ENCODE results near the gene HOMER2.

DNA sequence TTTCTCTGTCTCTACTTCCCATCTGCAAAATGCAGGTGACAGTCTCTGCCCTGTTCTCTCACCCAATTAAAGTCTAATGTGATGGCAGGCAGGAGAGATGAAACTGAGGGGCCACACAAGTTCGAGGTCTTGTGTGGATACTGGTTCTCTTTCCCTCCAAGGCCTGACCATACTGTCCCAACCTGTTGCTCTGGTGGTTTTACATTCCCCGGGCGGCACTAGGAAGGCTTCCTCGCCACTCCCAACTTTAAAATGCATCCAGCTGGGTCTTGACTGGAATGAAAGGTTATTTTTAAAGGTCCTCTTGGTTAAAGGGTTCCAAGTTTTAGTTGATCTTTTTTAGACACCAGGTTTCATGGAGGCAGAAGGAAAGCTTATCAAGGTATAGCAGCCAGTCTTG lies 105.9 kb downstream of the HOMER2 start:
- TF ChIP-seq POLR2AphosphoS5 (IDR thresholded peaks at IDR 0.05; ENCODE audit: insufficient read depth, low read depth, low read length) (no peak), EZH2 (IDR thresholded peaks at IDR 0.05; ENCODE audit: borderline replicate concordance, low read depth, low read length, severe bottlenecking) (no peak), POLR2A (IDR thresholded peaks at IDR 0.05; ENCODE audit: low read depth, low read length) (no peak), JUN (IDR thresholded peaks at IDR 0.05; ENCODE audit: borderline replicate concordance, insufficient read depth, insufficient read length, low read depth) (no peak), FOS (IDR thresholded peaks at IDR 0.05; ENCODE audit: borderline replicate concordance, insufficient read depth, low read length) (no peak), MYC (IDR thresholded peaks at IDR 0.05; ENCODE audit: low read depth, low read length) (no peak)
- TF ChIP-seq, protein P1, sequence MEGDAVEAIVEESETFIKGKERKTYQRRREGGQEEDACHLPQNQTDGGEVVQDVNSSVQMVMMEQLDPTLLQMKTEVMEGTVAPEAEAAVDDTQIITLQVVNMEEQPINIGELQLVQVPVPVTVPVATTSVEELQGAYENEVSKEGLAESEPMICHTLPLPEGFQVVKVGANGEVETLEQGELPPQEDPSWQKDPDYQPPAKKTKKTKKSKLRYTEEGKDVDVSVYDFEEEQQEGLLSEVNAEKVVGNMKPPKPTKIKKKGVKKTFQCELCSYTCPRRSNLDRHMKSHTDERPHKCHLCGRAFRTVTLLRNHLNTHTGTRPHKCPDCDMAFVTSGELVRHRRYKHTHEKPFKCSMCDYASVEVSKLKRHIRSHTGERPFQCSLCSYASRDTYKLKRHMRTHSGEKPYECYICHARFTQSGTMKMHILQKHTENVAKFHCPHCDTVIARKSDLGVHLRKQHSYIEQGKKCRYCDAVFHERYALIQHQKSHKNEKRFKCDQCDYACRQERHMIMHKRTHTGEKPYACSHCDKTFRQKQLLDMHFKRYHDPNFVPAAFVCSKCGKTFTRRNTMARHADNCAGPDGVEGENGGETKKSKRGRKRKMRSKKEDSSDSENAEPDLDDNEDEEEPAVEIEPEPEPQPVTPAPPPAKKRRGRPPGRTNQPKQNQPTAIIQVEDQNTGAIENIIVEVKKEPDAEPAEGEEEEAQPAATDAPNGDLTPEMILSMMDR (IDR thresholded peaks at IDR 0.05; ENCODE audit: extremely low read depth in 1 of 2, insufficient read depth in 1 of 2, low read depth in 1 of 2, low read length in 2 of 2) = no peak

Measured in endothelial cell of umbilical vein (primary cell).